NCI-H2081 treated with DMSO at 0.1 percent for 48 hours (cell line): Measurements from ENCODE around the gene KLK15.
A peak's percentile ranks its signal among the peaks of the same experiment; 100 is the strongest.
"Not testable (repeated sequence)": the region's sequence is repeated elsewhere in the genome, so short reads cannot be mapped to it uniquely, and the experiment has no call there.

Experiments used
- DNase-seq: peaks from one replicate; lab custom pipeline; 2025; lab: John Stamatoyannopoulos, UW

KLK15 gene

GRCh38 chr19:50820549-50821247, 12.7 kb downstream of the KLK15 start:
- no peak for DNase-seq

DNA sequence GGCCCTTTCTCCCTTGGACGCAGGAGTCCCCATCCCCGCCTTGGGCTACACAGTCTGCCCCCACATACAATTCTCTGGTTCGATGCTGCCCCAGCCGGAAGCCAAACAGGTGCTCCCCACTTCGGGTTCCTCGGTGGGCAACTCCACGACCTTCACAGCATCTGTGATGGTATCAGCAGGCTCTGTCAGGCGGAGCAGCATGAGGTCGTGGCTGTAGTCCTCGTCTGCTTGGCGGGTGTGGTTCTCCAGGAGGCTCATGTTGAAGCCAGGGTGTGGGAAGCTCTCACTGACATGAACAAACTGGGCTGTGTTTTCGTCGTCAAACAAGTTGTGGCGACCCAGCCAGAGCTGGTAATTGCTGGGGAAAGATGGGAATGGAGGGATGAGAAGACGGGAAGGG, 13.3 kb downstream of the KLK15 start:
- DNase-seq, result no peak

DNA sequence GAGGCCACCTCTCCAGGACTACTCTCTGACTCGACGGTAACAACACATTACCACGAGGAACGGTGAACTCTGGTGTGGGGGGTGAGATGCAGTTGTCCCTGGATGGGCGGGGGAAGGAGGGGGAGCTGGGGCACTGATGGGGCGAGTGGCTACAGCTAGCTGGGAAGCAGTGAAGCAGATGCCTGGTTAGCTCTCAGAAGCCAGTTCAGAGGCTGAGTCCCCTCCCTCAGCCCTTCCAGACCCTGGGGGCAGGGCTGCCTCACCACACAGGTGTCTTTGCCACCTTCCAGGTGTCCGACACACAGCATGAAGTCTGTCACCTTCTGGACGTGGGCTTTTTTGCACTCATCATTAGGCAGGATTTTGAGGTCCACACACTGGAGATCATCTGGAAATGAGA, 13.7 kb downstream of the KLK15 start:
- no peak for DNase-seq

GRCh38 chr19:50818859-50819472, 14.4 kb downstream of the KLK15 start:
- DNase-seq, result no peak

DNA sequence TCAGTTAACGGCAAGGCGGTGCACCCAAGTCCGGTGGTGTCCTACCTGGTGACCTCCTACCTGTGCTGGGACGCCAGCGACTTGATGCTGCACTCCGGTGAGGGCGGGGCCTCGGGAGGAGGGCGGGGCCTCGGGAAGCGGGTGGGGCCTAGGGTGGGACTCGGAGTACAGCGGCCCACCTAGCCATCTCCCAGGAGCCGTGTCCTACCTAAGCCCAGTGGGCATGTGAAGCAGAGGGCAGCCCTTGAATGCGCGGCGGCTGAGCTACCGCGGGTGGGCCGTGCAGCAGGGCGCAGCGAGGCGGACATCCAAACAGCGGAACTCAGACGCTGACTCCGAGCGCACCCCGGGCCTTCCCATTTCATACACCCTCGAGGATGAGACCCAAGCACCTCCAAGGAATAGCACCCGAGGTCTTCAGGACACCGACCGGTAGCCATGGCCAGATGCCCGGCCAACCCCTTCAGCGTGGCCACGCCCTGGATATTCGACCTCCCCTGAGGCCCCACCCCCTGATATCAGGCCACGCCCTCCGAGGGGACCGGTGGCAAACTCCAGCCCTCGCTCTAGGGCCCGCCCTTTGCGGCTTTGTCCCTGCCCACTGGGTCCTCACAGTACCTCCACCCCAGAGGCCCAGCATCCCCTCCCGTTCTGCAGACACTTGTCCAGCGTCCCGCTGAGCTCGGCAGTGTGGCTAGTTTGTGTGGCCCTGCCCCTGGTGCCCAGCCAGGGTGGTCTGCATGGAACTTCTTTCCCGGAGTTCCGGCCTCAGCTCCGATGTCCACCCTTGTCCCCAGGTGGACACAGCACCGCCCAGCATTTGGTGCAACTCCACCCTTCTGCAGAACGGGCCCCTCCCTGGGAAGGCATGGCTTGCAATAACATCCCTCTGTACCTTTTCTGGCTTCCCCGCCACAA, 15.2 kb downstream of the KLK15 start:
- no peak for DNase-seq

DNA sequence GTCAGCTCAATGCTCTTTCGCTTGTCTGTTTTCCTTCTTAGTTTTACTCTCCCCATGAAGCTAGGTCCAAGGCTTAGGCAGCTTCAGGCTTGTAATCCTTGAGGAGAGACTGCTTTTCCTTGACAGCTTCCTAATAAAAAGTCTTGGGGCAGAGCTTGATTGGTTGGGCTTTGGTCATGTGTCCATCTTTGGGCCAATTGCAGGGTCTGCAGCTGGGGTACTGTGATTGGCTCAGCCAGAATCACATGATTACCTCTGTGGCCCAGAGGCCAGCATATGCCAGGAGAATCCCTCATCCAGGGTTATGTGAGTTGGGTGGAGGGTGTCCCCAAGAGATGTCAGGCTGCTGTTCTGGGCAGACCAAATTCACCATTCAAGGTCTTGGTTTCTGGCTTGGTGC, 17.9 kb downstream of the KLK15 start:
- DNase-seq, result no peak

GRCh38 chr19:50814883-50815282, 18.5 kb downstream of the KLK15 start:
- no peak for DNase-seq

DNA sequence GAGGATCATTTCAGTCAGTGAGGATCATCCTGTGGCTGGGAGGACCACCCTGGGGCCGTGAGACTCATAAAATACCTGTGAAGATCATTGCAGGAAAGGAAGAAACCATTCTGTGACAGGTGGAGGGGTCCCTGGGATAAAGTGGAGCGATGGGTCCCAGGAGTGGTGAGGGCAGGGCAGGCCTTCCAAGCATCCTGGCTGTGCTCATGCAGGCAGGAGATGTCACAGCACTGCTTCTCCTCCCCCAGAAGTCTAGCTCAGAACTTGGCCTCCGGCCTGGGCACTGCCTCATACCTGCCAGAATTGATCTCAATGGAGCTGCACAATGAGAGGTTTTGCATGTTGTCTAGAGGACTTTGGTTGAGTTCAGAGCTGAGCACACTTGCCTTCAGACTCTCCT, 20.9 kb downstream of the KLK15 start:
- DNase-seq, result no peak

DNA sequence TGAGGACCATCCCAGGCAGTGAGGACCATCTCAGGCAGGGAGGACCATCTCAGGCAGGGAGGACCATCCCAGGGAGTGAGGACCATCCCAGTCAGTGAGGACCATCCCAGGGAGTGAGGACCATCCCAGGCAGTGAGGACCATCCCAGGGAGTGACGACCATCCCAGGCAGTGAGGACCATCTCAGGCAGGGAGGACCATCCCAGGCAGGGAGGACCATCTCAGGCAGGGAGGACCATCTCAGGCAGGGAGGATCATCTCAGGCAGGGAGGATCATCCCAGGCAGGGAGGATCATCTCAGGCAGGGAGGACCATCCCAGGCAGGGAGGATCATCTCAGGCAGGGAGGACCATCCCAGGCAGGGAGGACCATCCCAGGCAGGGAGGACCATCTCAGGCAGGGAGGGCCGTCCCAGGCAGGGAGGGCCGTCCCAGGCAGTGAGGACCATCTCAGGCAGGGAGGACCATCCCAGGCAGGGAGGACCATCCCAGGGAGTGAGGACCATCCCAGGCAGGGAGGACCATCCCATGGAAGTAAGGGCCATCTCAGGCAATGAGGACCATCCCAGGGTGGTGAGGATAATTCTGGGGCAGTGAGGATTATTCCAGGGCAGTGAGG, 21.6 kb downstream of the KLK15 start:
- DNase-seq, result not testable (repeated sequence)

DNA sequence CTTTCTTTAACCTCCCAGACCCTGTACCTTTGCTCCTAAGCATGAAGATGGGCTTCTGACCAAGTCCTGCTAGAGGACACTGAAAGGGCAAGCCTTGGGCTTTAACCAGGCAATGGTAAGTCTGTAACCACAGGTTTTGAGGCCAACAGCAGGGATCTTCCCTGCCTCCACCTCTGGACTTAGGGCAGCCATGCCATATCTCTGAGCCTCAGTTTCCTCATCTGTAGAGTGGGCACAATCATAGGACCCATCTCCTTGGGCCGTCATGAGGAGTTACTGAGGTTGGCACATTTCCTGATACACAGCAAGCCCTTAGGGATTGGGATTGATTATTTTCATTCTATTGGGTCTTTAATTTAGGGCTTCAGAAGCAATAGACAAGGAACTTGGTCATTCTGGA, 24.5 kb downstream of the KLK15 start:
- no peak for DNase-seq

GRCh38 chr19:50804420-50805272, 28.7 kb downstream of the KLK15 start:
- DNase-seq, result peak; percentile 90

- no peak for DNase-seq
Measured at GRCh38 chr19:50803633-50804419, 29.5 kb downstream of the KLK15 start.

GRCh38 chr19:50801107-50801506, 32.3 kb downstream of the KLK15 start:
- no peak for DNase-seq

DNA sequence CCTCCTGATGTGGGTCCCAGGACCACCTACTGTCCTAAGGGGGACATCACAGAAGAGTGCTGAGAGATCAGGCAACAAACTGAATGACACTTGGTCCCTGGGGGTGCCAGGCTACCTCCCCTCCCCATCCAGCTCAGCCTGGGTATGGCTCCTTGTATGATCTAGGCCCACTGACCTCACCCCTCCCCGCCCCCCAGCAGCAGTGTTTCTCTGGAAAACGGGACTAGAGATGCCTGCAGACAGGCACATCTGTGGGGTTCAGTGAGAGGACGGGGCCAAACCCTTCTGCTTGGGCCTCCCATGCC, 33.9 kb downstream of the KLK15 start:
- DNase-seq, result no peak

DNA sequence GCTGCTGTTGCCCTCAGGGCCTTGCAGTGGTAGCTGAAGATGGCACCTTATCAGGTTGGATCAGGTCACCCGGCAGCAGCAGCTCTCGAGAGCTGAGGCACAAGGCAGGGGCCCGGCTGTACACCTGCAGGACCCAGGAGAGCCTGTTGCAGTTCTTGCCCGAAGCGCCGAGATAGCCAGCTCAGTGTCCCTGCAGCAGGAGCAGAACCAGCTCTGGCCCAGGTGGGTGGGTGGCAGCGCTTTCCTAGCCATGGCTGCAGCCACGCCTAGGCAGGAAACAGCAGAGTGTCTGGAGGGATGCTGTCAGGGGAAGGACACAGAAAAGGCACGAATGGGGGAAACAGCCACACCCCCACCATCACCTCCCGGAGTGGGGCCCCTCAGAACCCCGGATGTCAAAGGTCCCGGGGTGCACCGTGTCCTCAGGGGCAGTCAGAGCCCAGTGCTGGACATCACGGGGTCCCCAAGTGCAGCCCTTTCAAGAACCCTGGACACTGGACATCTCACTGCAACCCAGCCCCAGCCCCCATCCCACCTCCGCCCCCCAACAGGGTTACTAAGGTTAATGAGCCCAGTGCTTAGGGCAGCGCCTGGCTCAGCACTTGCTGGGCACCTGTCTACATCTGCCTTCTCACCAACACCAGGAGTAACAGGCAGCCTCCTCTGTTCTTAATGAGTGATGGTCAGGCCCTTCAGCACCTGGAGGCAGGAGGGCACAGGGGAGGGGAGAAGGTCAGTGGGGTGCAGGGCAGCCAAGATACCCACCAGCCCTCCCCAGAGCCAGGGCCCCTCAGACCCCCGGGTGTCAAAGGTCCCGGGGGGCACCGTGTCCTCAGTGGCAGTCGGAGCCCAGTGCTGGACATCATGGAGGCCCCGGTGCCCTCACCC, 34.5 kb downstream of the KLK15 start:
- no peak for DNase-seq

- no peak for DNase-seq
Measured at GRCh38 chr19:50797781-50798658, 35.4 kb downstream of the KLK15 start.

- no peak for DNase-seq
Measured at GRCh38 chr19:50797429-50797780, 36.0 kb downstream of the KLK15 start.

DNA sequence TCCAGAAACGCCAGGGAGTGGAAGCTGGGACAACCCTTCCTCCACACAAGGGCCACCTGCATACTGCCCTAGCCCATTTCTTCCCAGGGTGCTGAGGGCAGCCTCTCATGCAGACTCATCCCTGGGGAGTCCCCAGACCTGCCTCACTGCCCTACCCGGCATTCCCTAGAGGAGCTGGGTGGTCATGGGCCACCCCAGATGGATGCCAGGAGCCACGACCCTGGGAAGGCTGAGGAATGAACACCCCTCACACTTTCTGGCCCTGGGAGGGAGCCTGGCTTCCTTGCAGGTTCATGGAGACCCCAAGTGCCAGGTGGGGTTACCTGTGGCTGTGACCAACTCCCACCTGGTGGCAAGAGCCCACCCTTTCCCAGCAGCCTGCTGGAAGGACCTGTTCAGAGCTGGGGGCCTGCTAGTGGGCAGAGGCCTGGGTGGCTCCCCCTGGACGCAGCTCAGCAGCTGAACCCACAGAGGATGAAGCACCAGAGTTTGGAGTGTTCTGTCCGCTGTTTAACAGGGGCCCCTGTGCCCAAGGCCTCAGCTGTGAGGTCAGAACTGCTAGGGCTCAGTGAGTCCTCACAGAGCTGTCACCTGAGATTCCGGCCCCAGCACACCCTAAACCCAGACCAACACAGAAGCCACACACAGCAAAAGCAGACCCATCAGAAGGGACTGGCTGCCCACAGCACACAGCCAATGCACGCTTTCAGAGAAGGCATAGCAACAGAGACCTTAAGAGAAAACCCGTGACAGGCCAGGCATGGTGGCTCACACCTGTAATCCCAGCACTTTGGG, 36.5 kb downstream of the KLK15 start:
- no peak for DNase-seq
